ENCODE results near the gene ATAD3B. TPM values are rescaled to one million over a fixed set of nuclear protein-coding genes. Genes with fewer than 3 reads are reported as not detected.
"Not testable (repeated sequence)": the region's sequence is repeated elsewhere in the genome, so short reads cannot be mapped to it uniquely, and the experiment has no call there.

Gene ATAD3B
- total and polyA plus RNA-seq, 2 of the 4 experiments (the other 2 are of a cell fraction), result 13.8 to 29.0 TPM

- H3K23ac ChIP-seq (ENCODE audit: low read depth, low read length); H2BK5ac ChIP-seq (ENCODE audit: low read depth, low read length, poor library complexity, severe bottlenecking); H2BK120ac ChIP-seq (ENCODE audit: low read depth, low read length); H3K4ac ChIP-seq (ENCODE audit: low read depth, low read length); BruUV-seq (replicated peaks); intact Hi-C loops (cut with micrococcal nuclease); H3K4me3 ChIP-seq (ENCODE audit: insufficient read depth, low read depth, low read length); H3K9me3 ChIP-seq (ENCODE audit: control insufficient read depth, insufficient read depth, low read length); H3K4me1 ChIP-seq (ENCODE audit: control insufficient read depth, insufficient read depth, low read length); CTCF ChIA-PET; H3K9me1 ChIP-seq (ENCODE audit: insufficient read depth, low read length); POLR2A ChIA-PET (ENCODE audit: unreplicated experiment); dilution Hi-C loops (cut with HindIII; ENCODE audit: low sequenced_read_pairs, unreplicated experiment); H2AFZ ChIP-seq (replicated peaks; ENCODE audit: low read length, poor library complexity); H2BK15ac ChIP-seq (ENCODE audit: low read depth, low read length); H2AK5ac ChIP-seq (ENCODE audit: low read depth, low read length); DNase-seq; H2AK9ac ChIP-seq (replicated peaks; ENCODE audit: low read depth, low read length, poor library complexity); H4K5ac ChIP-seq (ENCODE audit: low read depth, low read length); ATAC-seq (ENCODE audit: low read depth); H3K27me3 ChIP-seq (ENCODE audit: control insufficient read depth, insufficient read depth, low read length); H3K27ac ChIP-seq (ENCODE audit: insufficient read depth, low read length); H4K20me1 ChIP-seq (ENCODE audit: insufficient read depth, low read length); in situ Hi-C loops (cut with MboI; ENCODE audit: low sequenced_read_pairs); H4K8ac ChIP-seq (ENCODE audit: low read depth in 2 of 2, low read length in 2 of 2); H3K9ac ChIP-seq (ENCODE audit: low read depth, low read length); H3K56ac ChIP-seq (ENCODE audit: extremely low read depth, insufficient read depth, low read length); H3K14ac ChIP-seq (replicated peaks; ENCODE audit: low read depth, low read length); H3K18ac ChIP-seq (ENCODE audit: low read depth, low read length); H3K4me2 ChIP-seq (ENCODE audit: low read depth, low read length); H2BK20ac ChIP-seq (ENCODE audit: low read depth, low read length); H4K91ac ChIP-seq (ENCODE audit: insufficient read depth, low read depth, low read length): not testable (repeated sequence)
- H3K36me3 ChIP-seq (ENCODE audit: control insufficient read depth, insufficient read depth, low read length), result peaks cover 19% of the 10 kb centered on the region
- 90% methylated on average over 4 of the region's 16 CpGs; no CpG with 5 or more reads in 1 of the 2 experiments for WGBS, 2 experiments (ENCODE audit: extremely low coverage in 2 of 2, insufficient read length in 1 of 2)
- peaks cover 15 to 25% of the 10 kb centered on the region in 2 experiments for H3K79me1 ChIP-seq (ENCODE audit: low read depth in 1 of 2, low read length in 2 of 2)
Measured at GRCh38 chr1:1514376-1514775, 42.8 kb downstream of the ATAD3B start.

GRCh38 chr1:1516923-1517322 lies 45.4 kb downstream of the ATAD3B start:
- H3K4me2 ChIP-seq (ENCODE audit: low read depth, low read length); H3K9me3 ChIP-seq (ENCODE audit: control insufficient read depth, insufficient read depth, low read length); H3K9ac ChIP-seq (ENCODE audit: low read depth, low read length); POLR2A ChIA-PET (ENCODE audit: unreplicated experiment); H3K4me3 ChIP-seq (ENCODE audit: insufficient read depth, low read depth, low read length); H3K27ac ChIP-seq (ENCODE audit: insufficient read depth, low read length); H4K5ac ChIP-seq (ENCODE audit: low read depth, low read length); H2AK9ac ChIP-seq (replicated peaks; ENCODE audit: low read depth, low read length, poor library complexity); H2BK120ac ChIP-seq (ENCODE audit: low read depth, low read length); CTCF ChIA-PET; H2AK5ac ChIP-seq (ENCODE audit: low read depth, low read length); H4K8ac ChIP-seq (ENCODE audit: low read depth in 2 of 2, low read length in 2 of 2); in situ Hi-C loops (cut with MboI; ENCODE audit: low sequenced_read_pairs); H3K4ac ChIP-seq (ENCODE audit: low read depth, low read length); H4K20me1 ChIP-seq (ENCODE audit: insufficient read depth, low read length); H3K27me3 ChIP-seq (ENCODE audit: control insufficient read depth, insufficient read depth, low read length); H3K56ac ChIP-seq (ENCODE audit: extremely low read depth, insufficient read depth, low read length); dilution Hi-C loops (cut with HindIII; ENCODE audit: low sequenced_read_pairs, unreplicated experiment); H3K4me1 ChIP-seq (ENCODE audit: control insufficient read depth, insufficient read depth, low read length); H4K91ac ChIP-seq (ENCODE audit: insufficient read depth, low read depth, low read length); H2BK20ac ChIP-seq (ENCODE audit: low read depth, low read length); H2BK15ac ChIP-seq (ENCODE audit: low read depth, low read length); H3K18ac ChIP-seq (ENCODE audit: low read depth, low read length); BruUV-seq (replicated peaks); H2AFZ ChIP-seq (replicated peaks; ENCODE audit: low read length, poor library complexity); ATAC-seq (ENCODE audit: low read depth); intact Hi-C loops (cut with micrococcal nuclease); H3K14ac ChIP-seq (replicated peaks; ENCODE audit: low read depth, low read length); H3K23ac ChIP-seq (ENCODE audit: low read depth, low read length); H3K9me1 ChIP-seq (ENCODE audit: insufficient read depth, low read length); H2BK5ac ChIP-seq (ENCODE audit: low read depth, low read length, poor library complexity, severe bottlenecking); DNase-seq: not testable (repeated sequence)
- WGBS, 2 experiments (ENCODE audit: extremely low coverage in 2 of 2, insufficient read length in 1 of 2), result 100% methylated on average over 4 of the region's 14 CpGs; no CpG with 5 or more reads in 1 of the 2 experiments
- peaks cover 28% of the 10 kb centered on the region for H3K36me3 ChIP-seq (ENCODE audit: control insufficient read depth, insufficient read depth, low read length)
- H3K79me1 ChIP-seq (ENCODE audit: low read depth in 1 of 2, low read length in 2 of 2), result peaks cover 9 to 14% of the 10 kb centered on the region in 2 experiments; a peak in 3 of 4 replicates
